Ishikawa (cell line): ENCODE results near the gene IL10RB.

Source experiments
- CEBPB ChIP-seq: IDR thresholded peaks from 2 replicates; pipeline ENCODE4 v1.6.1; 2012
- CREB1 ChIP-seq: IDR thresholded peaks from 2 replicates; pipeline ENCODE4 v1.6.1; 2012; ENCODE audit warnings: low read depth
- EGR1 ChIP-seq: IDR thresholded peaks from 2 replicates; pipeline ENCODE4 v1.6.1; 2012
- NFIC ChIP-seq: IDR thresholded peaks from 2 replicates; pipeline ENCODE4 v1.6.1; 2012
- TEAD4 ChIP-seq: IDR thresholded peaks from 2 replicates; pipeline ENCODE4 v1.6.1; 2012
- TF ChIP-seq, protein P1 (sequence below): IDR thresholded peaks from 2 replicates; pipeline ENCODE4 v1.6.1; 2012

GRCh38 chr21:33293136-33293535, 27.0 kb downstream of the IL10RB start:
- no peak for TF ChIP-seq EGR1
- TF ChIP-seq, protein P1, sequence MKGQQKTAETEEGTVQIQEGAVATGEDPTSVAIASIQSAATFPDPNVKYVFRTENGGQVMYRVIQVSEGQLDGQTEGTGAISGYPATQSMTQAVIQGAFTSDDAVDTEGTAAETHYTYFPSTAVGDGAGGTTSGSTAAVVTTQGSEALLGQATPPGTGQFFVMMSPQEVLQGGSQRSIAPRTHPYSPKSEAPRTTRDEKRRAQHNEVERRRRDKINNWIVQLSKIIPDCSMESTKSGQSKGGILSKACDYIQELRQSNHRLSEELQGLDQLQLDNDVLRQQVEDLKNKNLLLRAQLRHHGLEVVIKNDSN: no peak
- TF ChIP-seq TEAD4: no peak
- TF ChIP-seq NFIC: no peak
- TF ChIP-seq CREB1: no peak
- no peak for TF ChIP-seq CEBPB
